GM23338 (cell line): ENCODE results near the gene PAK4. TPM values are rescaled to one million over a fixed set of nuclear protein-coding genes. Genes with fewer than 3 reads are reported as not detected.
A peak's percentile ranks its signal among the peaks of the same experiment; 100 is the strongest.

Experiments
- ATAC-seq: fragments of 200-7000 bp; cut with Tn5 transposase; 3 replicates; pipeline ENCODE4 v1.9.1; 2020
- DNase-seq: peaks from one replicate; pipeline ENCODE4 v3.0.0-alpha.2; 2015; ENCODE audit warnings: low spot score
- H2AFZ ChIP-seq: fragments of 200-600 bp; sonication (generic); 2 replicates; pipeline ENCODE4 v1.8.0; 2016; ENCODE audit warnings: antibody characterized with exemption, mild to moderate bottlenecking, moderate library complexity
- H3F3A ChIP-seq: fragments of 200-600 bp; sonication (generic); replicated peaks from 2 replicates; pipeline ENCODE4 v1.8.0; 2017; ENCODE audit warnings: antibody characterized with exemption, mixed run types, low read depth
- H3K27ac ChIP-seq: fragments of 200-600 bp; sonication (generic); 2 replicates; pipeline ENCODE4 v1.6.1; 2016; ENCODE audit warnings: low read depth
- H3K27me3 ChIP-seq: fragments of 200-600 bp; sonication (generic); 2 replicates; pipeline ENCODE4 v1.8.0; 2016; ENCODE audit warnings: mild to moderate bottlenecking, mixed run types, moderate library complexity; ENCODE audit not compliant: insufficient read depth
- H3K36me3 ChIP-seq: fragments of 200-600 bp; sonication (generic); 2 replicates; pipeline ENCODE4 v1.8.0; 2016; ENCODE audit warnings: mild to moderate bottlenecking; ENCODE audit not compliant: insufficient read depth
- H3K4me1 ChIP-seq: fragments of 200-600 bp; sonication (generic); 2 replicates; pipeline ENCODE4 v1.8.0; 2016; ENCODE audit warnings: mild to moderate bottlenecking, moderate library complexity; ENCODE audit not compliant: insufficient read depth
- H3K4me2 ChIP-seq: fragments of 200-600 bp; sonication (generic); 2 replicates; pipeline ENCODE4 v1.7.1; 2017; ENCODE audit warnings: mixed run types
- H3K4me3 ChIP-seq: fragments of 200-600 bp; sonication (generic); 2 replicates; pipeline ENCODE4 v1.6.1; 2016; ENCODE audit warnings: mixed run types
- H3K79me2 ChIP-seq: fragments of 200-600 bp; sonication (generic); replicated peaks from 2 replicates; pipeline ENCODE4 v1.8.0; 2017; ENCODE audit warnings: mild to moderate bottlenecking; ENCODE audit not compliant: insufficient read depth
- H3K9me2 ChIP-seq: fragments of 200-600 bp; sonication (generic); 2 replicates; pipeline ENCODE4 v1.8.0; 2017; ENCODE audit not compliant: insufficient read depth
- H4K20me1 ChIP-seq: fragments of 200-600 bp; sonication (generic); replicated peaks from 2 replicates; pipeline ENCODE4 v1.8.0; 2017; ENCODE audit warnings: mild to moderate bottlenecking; ENCODE audit not compliant: insufficient read depth
- H3K27ac Mint-ChIP-seq: 2 replicates; pipeline ENCODE4 v1.8.0; 2020; ENCODE audit warnings: inconsistent platforms, mild to moderate bottlenecking, moderate library complexity, mixed read lengths
- H3K27me3 Mint-ChIP-seq: 3 replicates; pipeline ENCODE4 v1.8.0; 2022; ENCODE audit warnings: low read depth, mild to moderate bottlenecking, moderate library complexity, mixed read lengths, inconsistent platforms; ENCODE audit not compliant: insufficient read depth, poor library complexity
- H3K36me3 Mint-ChIP-seq: 3 replicates; pipeline ENCODE4 v1.8.0; 2021; ENCODE audit warnings: low read depth, mild to moderate bottlenecking, inconsistent platforms, moderate library complexity, mixed read lengths
- H3K4me1 Mint-ChIP-seq: 3 replicates; pipeline ENCODE4 v1.8.0; 2020; ENCODE audit warnings: mild to moderate bottlenecking, inconsistent platforms, mixed read lengths
- H3K4me3 Mint-ChIP-seq: 3 replicates; pipeline ENCODE4 v1.8.0; 2021; ENCODE audit warnings: moderate library complexity, mild to moderate bottlenecking, inconsistent platforms, mixed read lengths
- H3K9me3 Mint-ChIP-seq: 3 replicates; pipeline ENCODE4 v1.8.0; 2020; ENCODE audit warnings: moderate library complexity, mild to moderate bottlenecking, inconsistent platforms, mixed read lengths
- EZH2phosphoT487 ChIP-seq: fragments of 200-600 bp; sonication (generic); IDR thresholded peaks from one replicate; pipeline ENCODE4 v1.8.1; 2018; ENCODE audit warnings: antibody characterized with exemption; ENCODE audit not compliant: unreplicated experiment
- NANOG ChIP-seq: IDR thresholded peaks from 2 replicates; pipeline ENCODE4 v1.6.1; 2016; ENCODE audit warnings: antibody characterized with exemption, borderline replicate concordance
- POLR2AphosphoS5 ChIP-seq: IDR thresholded peaks from 2 replicates; pipeline ENCODE4 v1.6.1; 2016; ENCODE audit warnings: antibody characterized with exemption, low read depth
- STAT1 ChIP-seq: IDR thresholded peaks from one replicate; pipeline ENCODE4 v1.6.1; 2016; ENCODE audit warnings: antibody characterized with exemption; ENCODE audit not compliant: unreplicated experiment
- ZNF114 ChIP-seq: fragments of 250-450 bp; sonication (Bioruptor Pico); IDR thresholded peaks from 2 replicates; pipeline ENCODE4 v1.5.0; 2020; ENCODE audit warnings: mild to moderate bottlenecking, moderate library complexity
- polyA plus RNA-seq: library from polyadenylated mRNA; unstranded; fragments of >200 nt; fragmentation: Nextera tagmentation; extraction: Ambion mirVana; gene quantifications from 2 replicates; pipeline ENCODE4 v1.2.1, GENCODE V29; 2016
- total RNA-seq: library from RNA; depleted of rRNA; stranded (reverse); fragments of >200 nt; shearing (Covaris generic); gene quantifications from 2 replicates; pipeline ENCODE4 v1.2.3, GENCODE V29; 2014
- TF ChIP-seq, protein P1 (sequence below): fragments of 250-450 bp; sonication (Bioruptor Pico); IDR thresholded peaks from 2 replicates; pipeline ENCODE4 v1.5.0; 2020; ENCODE audit warnings: mild to moderate bottlenecking, moderate library complexity
- TF ChIP-seq, protein P2 (sequence below): IDR thresholded peaks from 2 replicates; pipeline ENCODE4 v1.6.1; 2016; ENCODE audit warnings: antibody characterized with exemption

PAK4 gene
- total and polyA plus RNA-seq, 2 experiments from 2014 or later, result 28.7 to 35.4 TPM

- no peaks in the 10 kb centered on the region; the same call in 2 of the 3 replicates for H3K9me3 Mint-ChIP-seq
- Histone ChIP-seq H3K27me3 (no peaks in the 10 kb centered on the region), H3K9me2 (no peaks in the 10 kb centered on the region), H3F3A (peaks cover 3% of the 10 kb centered on the region; the same call in 1 of the 2 replicates), H3K4me2 (no peak overlapping the region), H3K4me3 (no peak overlapping the region), H4K20me1 (no peaks in the 10 kb centered on the region), H3K36me3 (no peaks in the 10 kb centered on the region), H3K79me2 (no peaks in the 10 kb centered on the region), H2AFZ (no peak overlapping the region), H3K27ac (no peak overlapping the region), H3K4me1 (peaks cover 5% of the 10 kb centered on the region; the same call in 1 of the 2 replicates)
- peaks cover 10% of the 10 kb centered on the region for H3K27me3 Mint-ChIP-seq
- no peak overlapping the region for H3K27ac Mint-ChIP-seq
- no peaks in the 10 kb centered on the region for H3K36me3 Mint-ChIP-seq
- H3K4me1 Mint-ChIP-seq, result peaks cover 3% of the 10 kb centered on the region; the same call in 2 of the 3 replicates
- TF ChIP-seq, protein P1, sequence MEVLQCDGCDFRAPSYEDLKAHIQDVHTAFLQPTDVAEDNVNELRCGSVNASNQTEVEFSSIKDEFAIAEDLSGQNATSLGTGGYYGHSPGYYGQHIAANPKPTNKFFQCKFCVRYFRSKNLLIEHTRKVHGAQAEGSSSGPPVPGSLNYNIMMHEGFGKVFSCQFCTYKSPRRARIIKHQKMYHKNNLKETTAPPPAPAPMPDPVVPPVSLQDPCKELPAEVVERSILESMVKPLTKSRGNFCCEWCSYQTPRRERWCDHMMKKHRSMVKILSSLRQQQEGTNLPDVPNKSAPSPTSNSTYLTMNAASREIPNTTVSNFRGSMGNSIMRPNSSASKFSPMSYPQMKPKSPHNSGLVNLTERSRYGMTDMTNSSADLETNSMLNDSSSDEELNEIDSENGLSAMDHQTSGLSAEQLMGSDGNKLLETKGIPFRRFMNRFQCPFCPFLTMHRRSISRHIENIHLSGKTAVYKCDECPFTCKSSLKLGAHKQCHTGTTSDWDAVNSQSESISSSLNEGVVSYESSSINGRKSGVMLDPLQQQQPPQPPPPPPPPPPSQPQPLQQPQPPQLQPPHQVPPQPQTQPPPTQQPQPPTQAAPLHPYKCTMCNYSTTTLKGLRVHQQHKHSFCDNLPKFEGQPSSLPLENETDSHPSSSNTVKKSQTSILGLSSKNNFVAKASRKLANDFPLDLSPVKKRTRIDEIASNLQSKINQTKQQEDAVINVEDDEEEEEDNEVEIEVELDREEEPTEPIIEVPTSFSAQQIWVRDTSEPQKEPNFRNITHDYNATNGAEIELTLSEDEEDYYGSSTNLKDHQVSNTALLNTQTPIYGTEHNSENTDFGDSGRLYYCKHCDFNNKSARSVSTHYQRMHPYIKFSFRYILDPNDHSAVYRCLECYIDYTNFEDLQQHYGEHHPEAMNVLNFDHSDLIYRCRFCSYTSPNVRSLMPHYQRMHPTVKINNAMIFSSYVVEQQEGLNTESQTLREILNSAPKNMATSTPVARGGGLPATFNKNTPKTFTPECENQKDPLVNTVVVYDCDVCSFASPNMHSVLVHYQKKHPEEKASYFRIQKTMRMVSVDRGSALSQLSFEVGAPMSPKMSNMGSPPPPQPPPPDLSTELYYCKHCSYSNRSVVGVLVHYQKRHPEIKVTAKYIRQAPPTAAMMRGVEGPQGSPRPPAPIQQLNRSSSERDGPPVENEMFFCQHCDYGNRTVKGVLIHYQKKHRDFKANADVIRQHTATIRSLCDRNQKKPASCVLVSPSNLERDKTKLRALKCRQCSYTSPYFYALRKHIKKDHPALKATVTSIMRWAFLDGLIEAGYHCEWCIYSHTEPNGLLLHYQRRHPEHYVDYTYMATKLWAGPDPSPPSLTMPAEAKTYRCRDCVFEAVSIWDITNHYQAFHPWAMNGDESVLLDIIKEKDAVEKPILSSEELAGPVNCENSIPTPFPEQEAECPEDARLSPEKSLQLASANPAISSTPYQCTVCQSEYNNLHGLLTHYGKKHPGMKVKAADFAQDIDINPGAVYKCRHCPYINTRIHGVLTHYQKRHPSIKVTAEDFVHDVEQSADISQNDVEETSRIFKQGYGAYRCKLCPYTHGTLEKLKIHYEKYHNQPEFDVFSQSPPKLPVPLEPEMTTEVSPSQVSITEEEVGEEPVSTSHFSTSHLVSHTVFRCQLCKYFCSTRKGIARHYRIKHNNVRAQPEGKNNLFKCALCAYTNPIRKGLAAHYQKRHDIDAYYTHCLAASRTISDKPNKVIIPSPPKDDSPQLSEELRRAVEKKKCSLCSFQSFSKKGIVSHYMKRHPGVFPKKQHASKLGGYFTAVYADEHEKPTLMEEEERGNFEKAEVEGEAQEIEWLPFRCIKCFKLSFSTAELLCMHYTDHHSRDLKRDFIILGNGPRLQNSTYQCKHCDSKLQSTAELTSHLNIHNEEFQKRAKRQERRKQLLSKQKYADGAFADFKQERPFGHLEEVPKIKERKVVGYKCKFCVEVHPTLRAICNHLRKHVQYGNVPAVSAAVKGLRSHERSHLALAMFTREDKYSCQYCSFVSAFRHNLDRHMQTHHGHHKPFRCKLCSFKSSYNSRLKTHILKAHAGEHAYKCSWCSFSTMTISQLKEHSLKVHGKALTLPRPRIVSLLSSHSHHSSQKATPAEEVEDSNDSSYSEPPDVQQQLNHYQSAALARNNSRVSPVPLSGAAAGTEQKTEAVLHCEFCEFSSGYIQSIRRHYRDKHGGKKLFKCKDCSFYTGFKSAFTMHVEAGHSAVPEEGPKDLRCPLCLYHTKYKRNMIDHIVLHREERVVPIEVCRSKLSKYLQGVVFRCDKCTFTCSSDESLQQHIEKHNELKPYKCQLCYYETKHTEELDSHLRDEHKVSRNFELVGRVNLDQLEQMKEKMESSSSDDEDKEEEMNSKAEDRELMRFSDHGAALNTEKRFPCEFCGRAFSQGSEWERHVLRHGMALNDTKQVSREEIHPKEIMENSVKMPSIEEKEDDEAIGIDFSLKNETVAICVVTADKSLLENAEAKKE (CRISPR knock-in tag), result no peak
- TF ChIP-seq NANOG, result no peak
- TF ChIP-seq EZH2phosphoT487, result no peak
- no peak for TF ChIP-seq POLR2AphosphoS5
- no peak for TF ChIP-seq STAT1
- no peak overlapping the region for H3K4me3 Mint-ChIP-seq
- no peak for DNase-seq
- peak; percentile 54 for ATAC-seq
Measured at GRCh38 chr19:39187552-39187943, 62.0 kb downstream of the PAK4 start.

- no peaks in the 10 kb centered on the region for H3K36me3 Mint-ChIP-seq
- H3K27ac Mint-ChIP-seq, result no peak overlapping the region
- ATAC-seq, result no peak
Measured at GRCh38 chr19:39188960-39189359, 63.4 kb downstream of the PAK4 start.

More at GRCh38 chr19:39188960-39189359, 63.4 kb downstream of the PAK4 start:
- Mint-ChIP-seq H3K27me3 (peaks cover 10% of the 10 kb centered on the region), H3K4me3 (no peak overlapping the region), H3K9me3 (no peaks in the 10 kb centered on the region; the same call in 2 of the 3 replicates), H3K4me1 (peaks cover 6% of the 10 kb centered on the region; the same call in 2 of the 3 replicates)
- TF ChIP-seq STAT1 (no peak), ZNF114 (CRISPR knock-in tag) (no peak), NANOG (no peak)
- TF ChIP-seq, protein P2, sequence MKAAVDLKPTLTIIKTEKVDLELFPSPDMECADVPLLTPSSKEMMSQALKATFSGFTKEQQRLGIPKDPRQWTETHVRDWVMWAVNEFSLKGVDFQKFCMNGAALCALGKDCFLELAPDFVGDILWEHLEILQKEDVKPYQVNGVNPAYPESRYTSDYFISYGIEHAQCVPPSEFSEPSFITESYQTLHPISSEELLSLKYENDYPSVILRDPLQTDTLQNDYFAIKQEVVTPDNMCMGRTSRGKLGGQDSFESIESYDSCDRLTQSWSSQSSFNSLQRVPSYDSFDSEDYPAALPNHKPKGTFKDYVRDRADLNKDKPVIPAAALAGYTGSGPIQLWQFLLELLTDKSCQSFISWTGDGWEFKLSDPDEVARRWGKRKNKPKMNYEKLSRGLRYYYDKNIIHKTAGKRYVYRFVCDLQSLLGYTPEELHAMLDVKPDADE, result no peak
- Histone ChIP-seq H3K36me3 (no peaks in the 10 kb centered on the region), H3K27ac (no peak overlapping the region), H3K79me2 (no peaks in the 10 kb centered on the region), H3F3A (peaks cover 3% of the 10 kb centered on the region; the same call in 1 of the 2 replicates), H3K9me2 (no peaks in the 10 kb centered on the region), H2AFZ (no peak overlapping the region), H3K4me2 (no peak overlapping the region), H3K27me3 (no peaks in the 10 kb centered on the region), H3K4me3 (no peak overlapping the region), H3K4me1 (peaks cover 5% of the 10 kb centered on the region; the same call in 1 of the 2 replicates), H4K20me1 (no peaks in the 10 kb centered on the region)
- DNase-seq, result no peak
